CD1c-positive myeloid dendritic cell (primary cell): ENCODE data around the gene NSF.
"Not testable (repeated sequence)": the region's sequence is repeated elsewhere in the genome, so short reads cannot be mapped to it uniquely, and the experiment has no call there.

Experiments used
- DNase-seq: peaks from one replicate; pipeline ENCODE4 v3.0.0-alpha.2; 2016; ENCODE audit errors: extremely low spot score

Gene NSF

DNA sequence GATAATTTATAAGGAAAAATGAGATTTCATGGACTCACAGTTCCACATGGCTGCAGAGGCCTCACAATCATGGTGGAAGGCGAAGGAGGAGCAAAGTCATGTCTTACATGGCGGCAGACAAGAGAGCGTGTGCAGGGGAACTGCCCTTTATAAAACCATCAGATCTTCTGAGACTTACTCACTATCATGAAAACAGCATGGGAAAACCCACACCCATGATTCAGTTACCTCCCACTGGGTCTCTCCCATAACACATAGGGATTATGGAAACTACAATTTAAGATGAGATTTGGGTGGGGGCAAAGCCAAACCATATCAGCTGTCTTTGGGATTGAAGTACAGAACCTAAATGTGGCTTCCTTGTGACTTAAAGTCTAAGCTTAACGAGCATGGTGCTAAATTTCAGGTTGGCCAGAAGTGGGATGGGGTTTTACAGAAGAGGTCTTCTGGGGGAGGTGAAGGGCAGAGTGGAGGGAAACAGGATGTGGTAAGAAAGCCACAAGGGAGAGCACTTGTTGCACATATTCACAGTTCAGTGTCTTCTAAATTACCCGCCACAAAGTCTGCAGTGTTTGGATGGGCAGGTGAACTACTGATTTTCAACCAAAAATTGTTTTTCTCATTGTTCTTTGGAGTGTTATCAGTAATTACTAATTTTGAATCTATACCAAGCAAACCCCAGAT is 38.4 kb downstream of the NSF start:
- not testable (repeated sequence) for DNase-seq

GRCh38 chr17:46632146-46632545 is 41.7 kb downstream of the NSF start:
- DNase-seq = not testable (repeated sequence)

DNA sequence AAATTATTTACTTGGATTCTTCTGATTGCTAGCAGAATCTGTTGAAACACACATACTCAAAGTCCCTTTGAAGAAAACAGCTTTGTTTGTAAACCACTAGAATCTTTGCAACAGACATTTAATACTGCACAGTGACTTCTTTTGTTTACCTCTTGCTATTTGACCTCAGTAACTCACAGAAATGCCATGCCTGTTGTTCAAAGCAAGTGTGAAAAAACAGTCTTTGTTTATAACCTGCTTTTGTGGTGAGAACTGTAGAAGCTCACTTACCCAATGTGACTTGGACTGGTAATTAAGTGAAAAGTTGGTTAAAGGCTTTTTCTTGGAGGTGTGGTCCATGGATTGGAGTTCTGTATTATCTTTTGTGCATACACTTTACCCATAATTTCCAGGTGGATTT is 44.4 kb downstream of the NSF start:
- DNase-seq = not testable (repeated sequence)

DNA sequence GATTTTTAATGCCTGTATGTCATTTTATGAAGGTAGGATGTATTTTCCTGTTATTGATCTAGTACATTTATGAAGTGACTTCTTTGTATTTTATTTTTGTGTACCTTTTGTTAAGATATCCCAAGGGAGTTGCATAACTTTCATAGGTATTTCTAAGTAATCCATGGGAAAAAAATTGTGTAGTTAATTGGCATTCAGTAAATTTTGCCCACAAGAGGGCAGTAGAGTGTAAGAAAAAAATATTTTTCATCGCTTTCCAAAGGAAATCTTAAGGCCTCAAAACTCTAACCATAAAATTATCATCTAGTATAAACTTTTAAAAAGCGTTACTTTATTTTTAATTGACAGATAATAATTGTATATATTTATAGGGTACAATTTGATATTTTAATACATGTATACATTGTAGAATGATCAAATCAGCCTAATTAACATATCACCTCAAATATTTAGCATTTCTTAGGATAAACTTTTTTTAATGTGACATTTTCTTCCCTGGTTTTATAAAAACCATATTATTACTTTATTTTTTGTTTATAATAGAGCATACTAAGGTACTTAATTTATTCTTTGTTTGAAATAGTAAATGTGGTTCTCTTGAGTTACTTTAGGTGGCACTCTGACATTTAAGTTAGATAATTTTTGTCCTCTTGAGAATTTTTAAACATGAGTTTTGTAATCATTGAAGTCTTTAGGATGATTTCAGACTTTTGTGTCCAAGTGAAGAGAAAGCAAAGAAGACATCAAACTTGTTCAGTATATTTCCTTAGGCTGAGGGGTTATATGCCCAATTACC is 51.6 kb downstream of the NSF start:
- not testable (repeated sequence) for DNase-seq

- not testable (repeated sequence) for DNase-seq
Observed at GRCh38 chr17:46647251-46647650, 56.8 kb downstream of the NSF start.

DNA sequence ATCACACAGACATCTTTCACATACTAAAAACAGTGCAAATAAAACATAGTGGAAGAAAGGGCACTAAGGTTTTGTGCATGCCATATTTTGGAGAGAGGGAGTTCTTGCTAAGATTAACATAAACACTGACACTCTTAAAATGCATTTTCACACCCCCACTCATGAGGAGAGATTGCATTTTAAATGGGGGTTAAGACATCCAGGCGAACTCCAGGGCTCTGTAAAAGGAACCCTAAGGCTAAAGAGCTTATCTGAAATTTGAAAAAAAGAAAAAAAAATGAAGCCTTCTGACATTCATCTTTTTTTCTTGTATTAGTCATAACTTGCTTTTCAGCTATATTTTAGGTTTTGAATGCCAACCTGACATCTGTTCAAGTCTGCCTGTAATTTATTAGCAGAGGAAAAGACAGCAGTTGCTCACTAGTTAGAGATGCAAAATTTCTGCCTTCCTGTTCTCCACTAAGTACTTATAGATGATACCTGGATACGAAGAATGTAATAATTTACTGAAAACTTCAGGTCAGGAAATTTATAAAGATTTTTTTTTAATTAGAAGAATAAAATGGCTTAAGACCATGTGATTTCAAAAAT is 57.3 kb downstream of the NSF start:
- not testable (repeated sequence) for DNase-seq

DNA sequence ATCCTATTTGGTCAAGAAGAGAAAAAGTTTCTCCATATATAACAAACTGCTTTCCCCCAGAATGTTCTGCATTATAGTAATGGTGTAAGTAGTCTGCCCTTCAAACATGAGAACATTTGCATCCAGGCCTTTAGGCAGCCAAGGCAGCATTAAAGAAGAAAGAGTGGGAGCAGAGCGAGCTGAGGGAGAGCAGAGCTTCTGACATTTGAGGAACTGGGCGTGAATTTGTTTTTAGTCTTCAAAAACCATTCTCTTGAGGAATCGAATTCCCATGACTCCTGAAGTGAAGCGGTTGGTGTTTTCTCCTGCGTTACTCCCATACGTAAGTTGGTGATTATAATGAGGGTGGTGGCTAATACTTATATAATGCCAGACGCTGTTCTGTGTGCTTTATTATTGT is 58.8 kb downstream of the NSF start:
- not testable (repeated sequence) for DNase-seq

GRCh38 chr17:46652024-46652643 is 61.7 kb downstream of the NSF start:
- not testable (repeated sequence) for DNase-seq

DNA sequence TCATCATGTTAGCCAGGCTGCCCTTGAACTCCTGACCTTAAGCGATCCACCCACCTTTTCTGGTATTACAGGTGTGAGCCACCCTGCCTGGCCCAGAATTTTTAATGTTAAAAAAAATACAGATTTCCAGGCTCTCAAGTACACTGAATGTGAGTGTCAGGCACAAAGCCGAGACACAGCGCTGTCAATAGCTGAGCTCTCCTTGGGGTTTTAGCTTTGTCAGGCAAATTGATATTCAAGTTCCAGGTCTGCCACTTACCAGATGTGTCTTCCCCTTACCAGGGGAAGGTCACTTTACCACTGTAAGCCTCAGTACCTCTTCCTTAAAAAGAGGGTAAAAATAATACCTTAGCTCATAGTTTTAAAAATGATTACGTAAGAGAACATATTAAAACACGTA is 67.8 kb downstream of the NSF start:
- not testable (repeated sequence) for DNase-seq

GRCh38 chr17:46659702-46660101 is 69.2 kb downstream of the NSF start:
- DNase-seq = not testable (repeated sequence)

DNA sequence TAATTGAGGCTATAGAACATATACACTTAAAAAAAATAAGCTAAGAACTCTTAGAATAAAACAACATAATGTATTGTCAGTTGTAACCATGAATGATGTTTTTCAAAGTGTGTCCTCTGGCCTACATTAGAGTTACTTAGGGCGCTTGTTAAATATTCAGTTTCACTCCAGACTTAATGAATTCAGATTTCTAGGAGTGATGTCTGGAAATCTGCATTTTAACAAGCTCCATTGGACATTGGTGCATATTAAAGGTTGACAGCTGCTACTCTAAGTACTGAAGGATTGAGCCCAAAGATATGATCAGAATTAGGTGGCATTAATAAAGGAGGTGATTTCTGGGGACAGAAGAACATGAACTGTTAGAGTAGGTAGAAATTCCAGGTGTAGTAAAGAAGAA is 72.7 kb downstream of the NSF start:
- DNase-seq = not testable (repeated sequence)

DNA sequence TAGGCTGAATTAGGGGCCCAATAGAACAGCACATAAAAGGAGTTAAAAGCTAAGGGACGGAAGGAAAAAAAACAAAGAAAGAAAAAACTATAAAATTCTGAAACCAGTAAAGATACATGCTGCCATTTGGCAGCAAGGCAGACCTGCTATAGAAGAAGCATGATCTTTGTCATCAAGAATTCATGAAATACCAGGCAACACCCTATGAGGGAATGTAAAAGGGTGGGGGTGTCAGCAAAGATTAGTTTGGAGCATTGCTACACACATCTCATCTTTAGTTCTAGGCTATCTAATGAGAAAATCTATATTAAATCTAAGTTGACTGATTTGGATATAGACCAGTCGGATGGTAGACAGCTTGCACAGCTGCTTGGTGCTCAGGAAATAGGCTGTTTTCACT is 73.1 kb downstream of the NSF start:
- not testable (repeated sequence) for DNase-seq

GRCh38 chr17:46665969-46666368 is 75.5 kb downstream of the NSF start:
- not testable (repeated sequence) for DNase-seq

DNA sequence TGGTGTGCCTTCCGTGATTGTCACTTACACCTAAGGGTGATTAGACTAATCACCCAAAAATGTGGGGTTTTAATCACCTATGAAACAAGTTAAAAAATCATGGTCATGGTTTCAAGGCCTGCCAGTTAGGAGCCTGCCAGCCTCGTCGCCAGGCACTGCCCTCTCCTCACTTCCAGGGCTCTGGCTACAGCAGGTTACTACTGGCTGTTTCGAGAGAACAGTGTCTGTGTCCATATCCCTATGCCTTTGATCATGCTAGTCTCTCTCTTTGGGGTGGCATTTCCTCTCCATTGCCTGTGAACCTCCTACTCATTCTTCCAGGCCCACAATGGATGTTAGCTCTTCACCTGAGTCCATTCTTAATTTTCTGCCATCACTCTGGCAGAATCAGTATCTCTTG is 80.3 kb downstream of the NSF start:
- DNase-seq = not testable (repeated sequence)

DNA sequence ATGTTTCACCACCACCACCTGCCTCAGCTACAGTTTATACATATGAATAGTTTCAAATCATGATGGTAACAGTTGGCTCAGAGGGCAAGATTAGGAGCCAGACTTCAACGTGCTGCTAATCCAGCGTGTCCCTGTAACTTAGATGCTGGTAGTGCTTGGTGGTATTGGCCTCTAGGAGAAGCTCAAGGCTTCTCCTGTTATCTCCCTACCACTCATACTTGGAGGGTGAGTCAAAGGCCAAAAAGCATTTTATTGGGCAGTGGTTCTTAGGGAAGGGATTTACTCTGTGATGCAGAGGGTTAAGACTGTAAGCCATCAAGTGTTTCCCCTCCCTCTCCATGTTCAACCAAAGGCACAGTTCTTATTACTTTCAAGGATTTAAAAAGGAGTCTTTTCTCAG is 82.3 kb downstream of the NSF start:
- not testable (repeated sequence) for DNase-seq

- DNase-seq = not testable (repeated sequence)
Observed at GRCh38 chr17:46677819-46678218, 87.3 kb downstream of the NSF start.

DNA sequence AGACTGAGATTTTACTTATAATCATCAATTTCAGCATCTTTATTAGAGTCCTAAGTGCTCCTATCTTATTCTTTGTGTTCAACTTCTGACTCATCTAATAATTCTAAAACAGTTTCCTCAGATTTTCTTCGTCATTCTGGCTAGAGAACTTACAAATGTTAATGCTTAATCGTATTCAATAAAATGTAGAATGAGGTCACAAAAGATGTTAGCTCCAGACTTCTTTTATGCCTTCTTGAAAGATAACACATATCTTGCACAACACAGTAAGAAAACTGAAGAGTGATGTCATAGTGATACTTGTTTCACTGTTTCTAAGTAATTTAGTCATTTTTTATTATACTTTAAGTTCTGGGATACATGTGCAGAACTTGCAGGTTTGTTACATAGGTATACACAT is 93.2 kb downstream of the NSF start:
- not testable (repeated sequence) for DNase-seq

GRCh38 chr17:46685284-46685683 is 94.8 kb downstream of the NSF start:
- DNase-seq = peak; percentile 25

- DNase-seq = not testable (repeated sequence)
Observed at GRCh38 chr17:46692196-46692595, 101.7 kb downstream of the NSF start.

GRCh38 chr17:46693283-46693682 is 102.8 kb downstream of the NSF start:
- not testable (repeated sequence) for DNase-seq

- DNase-seq = not testable (repeated sequence)
Observed at GRCh38 chr17:46696522-46696921, 106.1 kb downstream of the NSF start.

DNA sequence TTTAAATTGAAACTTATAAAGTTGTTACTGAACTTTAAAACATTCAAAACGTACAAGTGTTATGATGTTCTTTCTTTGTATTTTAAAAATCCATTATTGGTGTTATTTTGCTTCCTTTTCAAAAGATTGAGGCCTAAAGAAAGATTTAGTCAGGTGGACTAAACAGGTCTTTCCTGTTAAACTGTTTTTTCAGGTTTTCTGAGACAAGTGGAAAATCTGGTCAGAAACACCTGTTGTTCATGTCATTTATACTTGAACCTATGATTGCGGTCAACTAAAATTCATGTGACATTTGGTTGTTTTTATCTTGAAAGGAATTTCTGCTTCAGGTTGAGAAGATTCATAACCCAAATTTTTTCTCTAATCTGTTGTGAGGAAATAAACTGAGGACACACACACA is 108.5 kb downstream of the NSF start:
- not testable (repeated sequence) for DNase-seq
